Medulla oblongata (tissue), 1 donor: ENCODE data around the gene IGHMBP2.

Experiments
- DNase-seq: peaks from one replicate; pipeline ENCODE4 v3.0.0-alpha.2; 2015; ENCODE audit errors: extremely low spot score

IGHMBP2 gene

GRCh38 chr11:68927280-68928135, 23.8 kb downstream of the IGHMBP2 start:
- DNase-seq, result peak; percentile 52

GRCh38 chr11:68928136-68928880, 24.6 kb downstream of the IGHMBP2 start:
- no peak for DNase-seq

- no peak for DNase-seq
Observed at GRCh38 chr11:68929135-68929534, 25.4 kb downstream of the IGHMBP2 start.

GRCh38 chr11:68929706-68930570, 26.2 kb downstream of the IGHMBP2 start:
- no peak for DNase-seq

GRCh38 chr11:68930991-68931855, 27.5 kb downstream of the IGHMBP2 start:
- DNase-seq, result no peak

DNA sequence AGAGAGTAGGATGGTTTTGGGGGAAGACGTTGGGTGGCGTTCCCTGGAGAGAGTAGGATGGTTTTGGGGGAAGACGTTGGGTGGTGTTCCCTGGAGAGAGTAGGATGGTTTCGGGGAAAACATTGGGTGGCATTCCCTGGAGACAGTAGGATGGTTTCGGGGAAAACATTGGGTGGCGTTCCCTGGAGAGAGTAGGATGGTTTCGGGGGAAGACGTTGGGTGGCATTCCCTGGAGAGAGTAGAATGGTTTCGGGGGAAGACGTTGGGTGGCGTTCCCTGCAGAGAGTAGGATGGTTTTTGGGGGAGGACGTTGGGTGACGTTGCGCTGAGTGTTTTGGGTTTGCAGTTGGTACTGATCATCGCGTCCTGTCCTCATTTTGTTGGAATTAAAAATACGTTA, 28.2 kb downstream of the IGHMBP2 start:
- DNase-seq, result no peak

- DNase-seq, result no peak
Observed at GRCh38 chr11:68932358-68932757, 28.7 kb downstream of the IGHMBP2 start.

DNA sequence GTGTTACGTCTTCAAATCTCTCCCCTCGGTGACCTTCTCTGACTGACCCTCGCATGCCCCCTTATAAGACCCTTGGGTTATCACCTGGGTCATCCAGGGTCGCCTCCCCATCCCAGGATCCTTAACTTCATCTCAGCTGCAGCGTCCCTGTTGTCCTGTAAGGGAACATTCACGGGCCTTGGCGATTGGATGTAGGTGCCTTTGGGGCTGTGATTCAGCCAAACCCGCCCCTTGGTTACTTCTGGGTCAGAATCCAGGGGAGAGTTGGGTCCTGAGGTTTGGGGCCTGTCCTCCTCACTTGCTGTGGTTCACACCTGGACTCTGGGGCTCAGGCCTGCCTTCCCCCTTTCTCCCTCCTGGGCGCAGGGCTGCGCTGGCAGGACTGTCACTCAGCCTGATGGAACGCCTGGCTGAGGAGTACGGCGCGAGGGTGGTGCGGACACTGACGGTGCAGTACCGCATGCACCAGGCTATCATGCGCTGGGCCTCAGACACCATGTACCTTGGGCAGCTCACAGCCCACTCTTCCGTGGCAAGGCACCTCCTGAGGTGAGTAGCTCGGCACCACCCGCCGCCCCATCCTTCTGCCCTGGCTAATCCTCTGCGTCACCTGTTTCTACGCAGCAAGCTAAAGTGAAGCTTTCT, 29.4 kb downstream of the IGHMBP2 start:
- DNase-seq, result no peak

GRCh38 chr11:68933605-68934320, 30.1 kb downstream of the IGHMBP2 start:
- DNase-seq, result no peak

GRCh38 chr11:68934321-68934645, 30.6 kb downstream of the IGHMBP2 start:
- DNase-seq, result no peak

DNA sequence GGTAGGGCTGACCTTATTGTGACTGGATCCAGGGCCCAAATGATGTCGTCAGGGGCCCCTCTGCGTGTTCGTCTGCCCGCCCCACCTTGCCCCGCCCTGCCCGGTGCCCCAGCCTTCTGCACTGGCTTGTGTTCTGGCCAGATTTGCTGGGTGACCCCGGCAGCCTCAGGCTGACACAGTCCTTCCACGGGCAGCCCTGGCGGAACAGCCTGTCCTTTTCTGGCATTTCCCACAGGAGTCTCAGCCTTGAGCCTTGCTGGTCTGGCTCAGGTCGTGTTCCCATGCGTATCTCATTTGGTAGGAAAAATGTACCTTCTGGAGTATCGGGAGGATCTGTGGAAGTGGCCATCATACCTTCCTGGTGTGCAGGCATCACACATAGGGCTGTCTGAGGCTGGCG, 31.0 kb downstream of the IGHMBP2 start:
- no peak for DNase-seq

DNA sequence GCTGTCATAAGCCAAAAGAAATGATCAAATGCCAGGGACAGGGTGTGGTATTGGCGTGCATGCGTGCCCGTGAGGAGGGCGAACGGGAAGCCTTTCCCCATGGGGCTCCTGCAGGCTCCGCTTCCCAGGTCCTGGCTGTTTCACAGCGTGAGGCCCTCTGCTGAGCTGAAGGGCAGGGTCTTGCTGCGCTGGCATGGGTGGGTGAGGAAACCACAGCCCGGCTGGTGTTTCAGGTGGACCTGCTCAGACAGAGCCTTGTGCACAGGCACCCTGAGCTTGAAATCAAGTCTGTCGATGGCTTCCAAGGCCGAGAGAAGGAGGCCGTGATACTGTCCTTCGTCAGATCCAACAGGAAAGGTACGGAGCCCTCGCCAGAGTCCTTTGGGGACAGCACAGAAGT, 31.4 kb downstream of the IGHMBP2 start:
- no peak for DNase-seq

DNA sequence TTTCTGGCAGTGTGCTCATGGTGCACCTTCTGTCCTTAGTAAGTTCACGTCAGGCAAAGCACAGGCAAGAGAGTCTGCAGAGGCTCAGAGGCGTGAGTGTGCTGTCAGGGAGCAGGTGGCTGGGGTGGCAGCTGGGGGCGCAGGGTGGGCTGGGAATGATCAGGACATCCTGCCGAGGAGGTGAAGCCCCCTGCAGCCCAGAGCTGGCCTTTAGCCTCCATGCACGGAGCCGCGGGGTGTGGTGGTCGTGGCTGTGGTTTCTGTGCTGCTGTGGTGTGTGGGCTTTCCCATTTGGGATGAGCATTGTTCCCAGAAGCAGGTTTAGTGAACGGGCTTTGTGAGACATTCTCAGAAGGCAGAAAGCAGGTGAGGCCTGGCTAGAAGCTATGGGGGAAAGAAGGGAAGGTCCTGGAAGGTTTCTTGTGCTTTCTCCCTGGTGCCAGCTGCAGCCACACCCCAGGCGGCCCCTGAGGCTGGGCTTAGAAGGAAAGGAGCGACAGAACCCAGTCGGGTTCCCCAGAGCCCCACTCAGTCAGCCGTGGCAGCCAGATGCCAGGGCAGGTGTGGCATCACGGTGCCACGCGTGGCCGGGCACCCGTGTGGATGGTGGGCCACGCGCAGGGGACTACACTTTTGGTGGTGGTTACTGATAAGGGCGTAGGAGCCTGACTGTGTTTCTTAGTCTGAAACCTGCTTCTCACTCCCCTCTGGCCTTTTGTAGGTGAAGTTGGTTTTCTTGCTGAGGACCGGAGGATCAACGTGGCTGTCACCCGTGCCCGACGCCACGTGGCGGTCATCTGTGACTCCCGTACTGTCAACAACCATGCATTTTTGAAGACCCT, 32.0 kb downstream of the IGHMBP2 start:
- no peak for DNase-seq

DNA sequence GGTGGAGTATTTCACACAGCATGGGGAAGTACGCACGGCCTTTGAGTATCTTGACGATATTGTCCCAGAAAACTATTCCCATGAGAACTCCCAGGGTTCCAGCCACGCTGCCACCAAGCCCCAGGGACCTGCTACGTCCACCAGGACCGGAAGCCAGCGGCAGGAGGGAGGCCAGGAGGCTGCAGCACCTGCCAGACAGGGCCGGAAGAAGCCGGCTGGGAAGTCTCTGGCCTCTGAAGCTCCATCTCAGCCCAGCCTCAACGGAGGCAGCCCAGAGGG, 32.6 kb downstream of the IGHMBP2 start:
- no peak for DNase-seq

DNA sequence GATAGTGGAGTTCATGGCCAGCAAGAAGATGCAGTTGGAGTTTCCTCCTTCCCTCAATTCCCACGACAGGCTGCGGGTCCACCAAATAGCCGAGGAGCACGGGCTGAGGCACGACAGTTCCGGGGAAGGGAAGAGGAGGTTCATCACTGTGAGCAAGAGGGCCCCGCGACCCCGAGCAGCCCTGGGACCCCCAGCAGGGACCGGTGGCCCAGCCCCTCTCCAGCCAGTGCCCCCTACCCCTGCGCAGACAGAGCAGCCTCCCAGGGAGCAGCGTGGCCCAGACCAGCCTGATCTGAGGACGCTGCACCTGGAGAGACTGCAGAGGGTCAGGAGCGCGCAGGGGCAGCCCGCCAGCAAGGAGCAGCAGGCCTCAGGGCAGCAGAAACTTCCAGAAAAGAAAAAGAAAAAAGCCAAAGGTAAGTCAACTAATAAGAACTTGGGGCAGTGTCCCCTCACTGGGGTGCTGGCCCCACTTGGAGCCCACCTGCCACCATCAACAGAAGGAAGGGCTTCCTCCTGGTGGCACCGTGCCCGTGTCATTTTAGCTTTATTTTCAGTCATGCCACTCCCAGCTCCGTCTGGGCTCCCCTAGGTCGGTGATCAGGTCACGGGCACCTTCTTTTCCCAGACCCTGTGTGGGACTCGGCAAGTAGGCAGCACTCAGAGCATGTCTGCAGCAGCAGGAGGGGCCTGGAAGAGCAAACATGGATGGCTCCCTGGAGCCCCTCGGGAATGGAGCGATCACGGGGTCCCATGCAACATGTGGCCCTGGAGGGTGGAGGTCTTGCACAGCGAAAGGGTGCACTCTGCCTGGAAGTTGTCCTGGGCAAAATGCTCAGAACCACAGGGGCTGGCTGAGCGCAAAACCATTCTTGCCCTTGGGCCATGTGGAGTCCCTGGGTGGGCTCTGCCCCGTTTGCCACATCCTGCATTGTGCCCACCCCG, 33.3 kb downstream of the IGHMBP2 start:
- DNase-seq, result no peak

- DNase-seq, result no peak
Observed at GRCh38 chr11:68938088-68938487, 34.4 kb downstream of the IGHMBP2 start.

DNA sequence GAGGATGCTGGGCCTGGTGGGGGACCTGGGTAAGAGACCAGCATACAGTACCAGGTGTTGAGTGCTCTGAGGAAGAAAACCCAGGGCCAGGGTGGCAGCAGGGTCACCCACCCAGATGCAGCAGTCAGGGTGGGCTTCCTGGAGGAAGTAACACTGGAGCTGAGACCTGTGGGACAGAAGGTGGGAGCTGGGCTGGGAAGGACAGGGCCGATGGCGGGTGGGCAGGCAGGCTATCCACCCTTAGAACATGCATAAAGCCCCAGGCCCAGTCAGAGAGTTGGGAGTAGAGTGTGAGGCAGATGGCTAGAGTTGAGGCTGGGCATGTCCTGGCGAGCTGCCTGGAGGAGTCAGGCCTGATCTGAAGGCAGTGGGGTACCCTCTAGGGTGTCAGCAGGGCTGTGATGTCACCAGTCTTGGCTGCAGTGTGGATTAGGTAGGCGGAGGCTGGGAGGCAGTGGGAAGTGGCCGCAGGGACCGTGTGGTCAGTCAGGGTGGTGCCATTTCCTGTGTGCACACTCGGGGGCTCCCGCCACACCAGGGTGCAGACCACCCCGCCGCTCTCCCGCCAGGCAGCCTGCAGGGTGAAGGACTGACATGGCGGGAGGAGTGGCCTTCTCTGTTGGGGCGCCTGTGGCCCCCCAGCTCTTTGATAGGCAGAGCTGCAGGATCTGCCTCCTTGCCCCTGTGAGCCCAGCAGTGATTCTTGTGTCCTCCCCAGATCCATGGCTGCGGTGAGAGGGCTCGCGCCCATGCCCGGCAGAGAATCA, 35.3 kb downstream of the IGHMBP2 start:
- DNase-seq, result no peak
